ENCODE measurements around the gene NUDCD3. TPM values are rescaled to one million over a fixed set of nuclear protein-coding genes. Genes with fewer than 3 reads are reported as not detected.

NUDCD3 gene
- total RNA-seq, 1 experiment from 2014 or later: 71.9 TPM

DNA sequence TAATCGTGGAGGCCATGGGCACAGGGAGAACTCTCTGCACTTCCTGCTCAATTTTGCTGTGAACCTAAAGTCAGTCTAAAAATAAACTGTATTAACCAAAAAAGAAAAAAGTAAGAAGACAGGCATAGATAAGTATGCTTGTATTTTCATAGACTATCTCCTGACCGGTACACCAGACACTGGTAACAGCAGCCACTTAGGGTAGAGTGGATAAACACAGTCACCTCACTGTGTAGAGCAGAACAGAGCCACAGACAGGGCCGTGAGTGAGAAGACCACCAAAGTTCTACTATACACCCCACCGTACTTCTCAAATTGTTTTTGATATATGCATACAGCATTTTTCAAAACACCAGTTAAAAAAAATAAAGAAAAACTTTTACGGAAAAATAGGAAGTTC is 25.0 kb downstream of the NUDCD3 start:
- Mint-ChIP-seq H3K9me3 (no peaks in the 10 kb centered on the region), H3K27ac (no peak overlapping the region), H3K27me3 (ENCODE audit: low read depth) (no peaks in the 10 kb centered on the region), H3K4me3 (no peak overlapping the region), H3K36me3 (ENCODE audit: insufficient read depth in 1 of 3, low read depth in 3 of 3) (peaks cover 0 to 37% (median 24%) of the 10 kb centered on the region in 3 experiments; a peak in 6 of 7 replicates), H3K4me1 (peaks cover 0 to 7% of the 10 kb centered on the region in 2 experiments; a peak in 2 of 4 replicates)
- no peak overlapping the region for H3K4me2 ChIP-seq (ENCODE audit: insufficient read depth, insufficient read length, low read length)
- H4K20me1 ChIP-seq (ENCODE audit: control insufficient read depth, insufficient read depth, insufficient read length): no peaks in the 10 kb centered on the region
- no peak for DNase-seq
- H3K9me3 ChIP-seq (ENCODE audit: control insufficient read depth, low read depth, low read length): no peaks in the 10 kb centered on the region
- no peak overlapping the region for H3K56ac ChIP-seq (ENCODE audit: insufficient read length, low read depth, low read length)
- no peak overlapping the region for H3K14ac ChIP-seq (ENCODE audit: insufficient read depth, low read length)
- H3T11ph ChIP-seq (ENCODE audit: low read length): no peak overlapping the region
- no peak overlapping the region for H3K27ac ChIP-seq (ENCODE audit: insufficient read length, low read depth, low read length)
- WGBS (ENCODE audit: extremely low coverage, insufficient read length, low lambda C conversion rate): no CpG with 5 or more reads among the region's 5 CpGs
- no peak overlapping the region for H2AK5ac ChIP-seq (ENCODE audit: insufficient read length, low read length)
- H3K4ac ChIP-seq (ENCODE audit: low read depth, low read length): no peak overlapping the region
- H3K27me3 ChIP-seq (ENCODE audit: insufficient read depth, low read length): no peaks in the 10 kb centered on the region
- no peak overlapping the region for H2BK15ac ChIP-seq (ENCODE audit: low read depth, low read length)
- no peaks in the 10 kb centered on the region for H3K4me1 ChIP-seq (ENCODE audit: insufficient read depth, low read length)
- TF ChIP-seq, protein P1, sequence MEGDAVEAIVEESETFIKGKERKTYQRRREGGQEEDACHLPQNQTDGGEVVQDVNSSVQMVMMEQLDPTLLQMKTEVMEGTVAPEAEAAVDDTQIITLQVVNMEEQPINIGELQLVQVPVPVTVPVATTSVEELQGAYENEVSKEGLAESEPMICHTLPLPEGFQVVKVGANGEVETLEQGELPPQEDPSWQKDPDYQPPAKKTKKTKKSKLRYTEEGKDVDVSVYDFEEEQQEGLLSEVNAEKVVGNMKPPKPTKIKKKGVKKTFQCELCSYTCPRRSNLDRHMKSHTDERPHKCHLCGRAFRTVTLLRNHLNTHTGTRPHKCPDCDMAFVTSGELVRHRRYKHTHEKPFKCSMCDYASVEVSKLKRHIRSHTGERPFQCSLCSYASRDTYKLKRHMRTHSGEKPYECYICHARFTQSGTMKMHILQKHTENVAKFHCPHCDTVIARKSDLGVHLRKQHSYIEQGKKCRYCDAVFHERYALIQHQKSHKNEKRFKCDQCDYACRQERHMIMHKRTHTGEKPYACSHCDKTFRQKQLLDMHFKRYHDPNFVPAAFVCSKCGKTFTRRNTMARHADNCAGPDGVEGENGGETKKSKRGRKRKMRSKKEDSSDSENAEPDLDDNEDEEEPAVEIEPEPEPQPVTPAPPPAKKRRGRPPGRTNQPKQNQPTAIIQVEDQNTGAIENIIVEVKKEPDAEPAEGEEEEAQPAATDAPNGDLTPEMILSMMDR (conservative IDR thresholded peaks at IDR 0.05): no peak
- H2BK12ac ChIP-seq (ENCODE audit: insufficient read length, low read depth, low read length): no peak overlapping the region
- peaks cover 12% of the 10 kb centered on the region for H3K79me1 ChIP-seq (ENCODE audit: insufficient read depth, low read depth, low read length, poor library complexity, severe bottlenecking)
- no peak overlapping the region for H2BK120ac ChIP-seq (ENCODE audit: low read depth, low read length, poor library complexity, severe bottlenecking)
- H2AFZ ChIP-seq (ENCODE audit: low read length): no peak overlapping the region
- no peaks in the 10 kb centered on the region for H3K23me2 ChIP-seq (ENCODE audit: insufficient read length, low read depth, low read length, poor library complexity, severe bottlenecking)
- H3K9ac ChIP-seq (ENCODE audit: extremely low read depth, insufficient read length, low read length): no peak overlapping the region
- no peak overlapping the region for H3K23ac ChIP-seq (ENCODE audit: insufficient read length, low read depth, low read length)
- no peak overlapping the region for H3K18ac ChIP-seq (ENCODE audit: insufficient read length, low read depth, low read length)
- H4K5ac ChIP-seq (ENCODE audit: insufficient read length, low read depth, low read length): no peak overlapping the region
- H3K79me2 ChIP-seq (ENCODE audit: insufficient read depth, low read length): peaks cover 6% of the 10 kb centered on the region; the same call in 1 of the 2 replicates
- H4K91ac ChIP-seq (ENCODE audit: insufficient read length, low read depth, low read length): no peak overlapping the region
- H2BK5ac ChIP-seq (ENCODE audit: insufficient read length, low read length): no peak overlapping the region
- no peak overlapping the region for H2BK20ac ChIP-seq (ENCODE audit: low read depth, low read length, poor library complexity, severe bottlenecking)
- H4K8ac ChIP-seq (replicated peaks; ENCODE audit: insufficient read length, low read depth, low read length): no peak overlapping the region

Measured in H9 (cell line).